Glomerular visceral epithelial cell (primary cell): ENCODE results near the gene ZNF649.
"Not testable (repeated sequence)": the region's sequence is repeated elsewhere in the genome, so short reads cannot be mapped to it uniquely, and the experiment has no call there.

Source experiments
- DNase-seq: peaks from one replicate; pipeline ENCODE4 v3.0.0-alpha.2; 2016; ENCODE audit errors: extremely low spot score

Gene ZNF649

GRCh38 chr19:51904331-51905165 lies at the start of gene ZNF649:
Gene ZNF649 (minus strand): TSS chr19:51905017. CDS start chr19:51900107, 4,910 bp downstream.
- peak; percentile 86 for DNase-seq

GRCh38 chr19:51948975-51949374 lies 44.2 kb upstream of the ZNF649 start:
- no peak for DNase-seq

- DNase-seq, result no peak
These were observed 41.8 kb upstream of the ZNF649 start for GRCh38 chr19:51946602-51947001.

- DNase-seq, result no peak
These were observed 40.2 kb upstream of the ZNF649 start for GRCh38 chr19:51944798-51945552.

- no peak for DNase-seq
These were observed 34.1 kb upstream of the ZNF649 start for GRCh38 chr19:51938936-51939335.

GRCh38 chr19:51931921-51932320 lies 27.1 kb upstream of the ZNF649 start:
- no peak for DNase-seq

- DNase-seq, result no peak
These were observed 23.0 kb upstream of the ZNF649 start for GRCh38 chr19:51927859-51928258.

GRCh38 chr19:51926784-51927741 lies 22.2 kb upstream of the ZNF649 start, which contains the start of gene ZNF613:
Gene ZNF613 (plus strand): TSS chr19:51927472. CDS start chr19:51936221, 8,749 bp downstream.
- DNase-seq, result peak; percentile 92

- no peak for DNase-seq
These were observed 21.6 kb upstream of the ZNF649 start for GRCh38 chr19:51926426-51926783.

- DNase-seq, result no peak
These were observed 17.1 kb upstream of the ZNF649 start for GRCh38 chr19:51921949-51922348.

- DNase-seq, result no peak
These were observed 14.8 kb upstream of the ZNF649 start for GRCh38 chr19:51919606-51920005.

- DNase-seq, result no peak
These were observed 11.3 kb upstream of the ZNF649 start for GRCh38 chr19:51916167-51916566.

GRCh38 chr19:51915324-51915867 lies 10.6 kb upstream of the ZNF649 start:
- DNase-seq, result no peak

GRCh38 chr19:51907981-51908380 lies 3.2 kb upstream of the ZNF649 start:
- not testable (repeated sequence) for DNase-seq

GRCh38 chr19:51906108-51906507 lies 1.3 kb upstream of the ZNF649 start:
- not testable (repeated sequence) for DNase-seq

GRCh38 chr19:51905639-51906038 lies 822 bp upstream of the ZNF649 start:
- not testable (repeated sequence) for DNase-seq

GRCh38 chr19:51905206-51905605 lies 389 bp upstream of the ZNF649 start:
- no peak for DNase-seq

- no peak for DNase-seq
These were observed 1.6 kb downstream of the ZNF649 start for GRCh38 chr19:51903192-51903591.

GRCh38 chr19:51901860-51902259 lies 3.0 kb downstream of the ZNF649 start:
- no peak for DNase-seq

- DNase-seq, result no peak
These were observed 13.5 kb downstream of the ZNF649 start for GRCh38 chr19:51891193-51891747.

GRCh38 chr19:51889934-51890333 lies 14.9 kb downstream of the ZNF649 start:
- no peak for DNase-seq
